Measurements from ENCODE around the gene JAK2. TPM values are rescaled to one million over a fixed set of nuclear protein-coding genes. Genes with fewer than 3 reads are reported as not detected.

JAK2 gene
- total RNA-seq, 1 donor: 21.0 TPM

DNA sequence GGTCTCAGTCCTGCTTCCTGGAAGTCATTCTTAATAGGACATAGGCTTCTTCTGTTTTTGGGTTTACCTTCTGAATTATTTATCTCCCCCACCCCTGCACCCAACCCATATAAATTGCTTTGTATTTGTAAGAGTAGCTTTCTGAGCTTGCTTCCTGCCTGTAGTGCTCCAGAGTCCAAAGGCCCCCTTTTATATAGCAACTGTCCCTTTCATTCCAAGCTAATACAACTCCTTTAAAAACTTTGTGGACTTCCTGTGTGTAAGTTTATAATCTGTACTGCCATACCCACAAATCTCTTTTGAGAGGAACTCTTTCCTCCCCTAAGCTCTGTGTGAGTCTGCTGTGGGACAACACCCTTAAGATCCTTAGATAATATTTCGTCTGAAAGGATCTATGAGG is 7.8 kb downstream of the JAK2 start:
- Histone ChIP-seq H3K79me2 (ENCODE audit: insufficient read depth, low read length) (peaks cover 70% of the 10 kb centered on the region), H3K4me1 (ENCODE audit: insufficient read depth, low read length) (peaks cover 14% of the 10 kb centered on the region)

DNA sequence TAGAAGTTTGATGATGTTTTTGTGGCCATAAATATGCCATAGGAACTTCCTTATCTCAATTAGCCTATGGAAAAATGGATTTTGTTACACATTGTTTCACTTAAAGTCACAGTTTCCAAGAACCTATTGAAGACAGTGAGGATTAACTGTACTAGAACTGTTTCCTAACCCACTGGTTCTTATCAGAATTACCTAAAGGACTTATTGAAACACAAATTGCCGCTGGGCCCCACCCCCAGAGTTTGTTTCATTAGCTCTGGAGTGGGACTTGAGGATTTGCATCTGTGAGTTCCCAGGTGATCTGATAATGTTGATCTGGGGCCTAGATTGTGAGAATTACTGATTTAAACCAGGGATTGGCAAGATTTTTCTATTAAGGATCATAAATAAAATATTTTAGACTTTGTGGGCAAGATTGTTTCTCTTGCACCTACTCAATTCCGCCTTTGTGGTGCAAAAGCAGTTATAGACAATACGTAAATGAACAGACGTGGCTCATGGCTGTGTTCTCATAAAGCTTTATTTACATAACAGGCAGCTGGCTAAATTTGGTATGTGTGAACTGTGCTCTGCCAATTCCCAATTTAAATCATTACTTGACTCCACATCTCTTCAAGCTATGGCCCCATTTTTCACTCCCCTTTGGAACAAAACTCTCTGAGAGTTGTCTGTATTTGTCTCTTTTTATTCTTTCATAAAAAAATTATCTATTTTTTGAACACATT is 9.3 kb downstream of the JAK2 start:
- Histone ChIP-seq H3K4me3 (ENCODE audit: insufficient read depth, low read length) (no peak overlapping the region), H3K9me3 (ENCODE audit: low read depth, low read length) (no peaks in the 10 kb centered on the region), H3K36me3 (ENCODE audit: insufficient read depth, low read length) (peaks cover 20% of the 10 kb centered on the region), H2AFZ (ENCODE audit: low read length) (no peak overlapping the region), H3K4me1 (ENCODE audit: insufficient read depth, low read length) (peaks cover 5% of the 10 kb centered on the region), H3K79me2 (ENCODE audit: insufficient read depth, low read length) (peaks cover 59% of the 10 kb centered on the region), H3K27me3 (ENCODE audit: insufficient read depth, low read length) (no peaks in the 10 kb centered on the region), H4K20me1 (ENCODE audit: insufficient read depth, low read length) (peaks cover 6% of the 10 kb centered on the region), H3K27ac (ENCODE audit: low read depth, low read length) (no peak overlapping the region), H3K4me2 (ENCODE audit: insufficient read depth, low read length) (no peak overlapping the region)
- DNase-seq (ENCODE audit: insufficient read length, low spot score, missing footprints): no peak
- TF ChIP-seq, protein P1, sequence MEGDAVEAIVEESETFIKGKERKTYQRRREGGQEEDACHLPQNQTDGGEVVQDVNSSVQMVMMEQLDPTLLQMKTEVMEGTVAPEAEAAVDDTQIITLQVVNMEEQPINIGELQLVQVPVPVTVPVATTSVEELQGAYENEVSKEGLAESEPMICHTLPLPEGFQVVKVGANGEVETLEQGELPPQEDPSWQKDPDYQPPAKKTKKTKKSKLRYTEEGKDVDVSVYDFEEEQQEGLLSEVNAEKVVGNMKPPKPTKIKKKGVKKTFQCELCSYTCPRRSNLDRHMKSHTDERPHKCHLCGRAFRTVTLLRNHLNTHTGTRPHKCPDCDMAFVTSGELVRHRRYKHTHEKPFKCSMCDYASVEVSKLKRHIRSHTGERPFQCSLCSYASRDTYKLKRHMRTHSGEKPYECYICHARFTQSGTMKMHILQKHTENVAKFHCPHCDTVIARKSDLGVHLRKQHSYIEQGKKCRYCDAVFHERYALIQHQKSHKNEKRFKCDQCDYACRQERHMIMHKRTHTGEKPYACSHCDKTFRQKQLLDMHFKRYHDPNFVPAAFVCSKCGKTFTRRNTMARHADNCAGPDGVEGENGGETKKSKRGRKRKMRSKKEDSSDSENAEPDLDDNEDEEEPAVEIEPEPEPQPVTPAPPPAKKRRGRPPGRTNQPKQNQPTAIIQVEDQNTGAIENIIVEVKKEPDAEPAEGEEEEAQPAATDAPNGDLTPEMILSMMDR (IDR thresholded peaks at IDR 0.05; ENCODE audit: extremely low read depth, low read depth, low read length): no peak

More for the DNA sequence above, 7.8 kb downstream of the JAK2 start:
- H2AFZ ChIP-seq (ENCODE audit: low read length): no peak overlapping the region
- peaks cover 20% of the 10 kb centered on the region for H3K36me3 ChIP-seq (ENCODE audit: insufficient read depth, low read length)
- no peak overlapping the region for H3K4me3 ChIP-seq (ENCODE audit: insufficient read depth, low read length)
- no peak overlapping the region for H3K27ac ChIP-seq (ENCODE audit: low read depth, low read length)
- TF ChIP-seq, protein P1 (IDR thresholded peaks at IDR 0.05; ENCODE audit: extremely low read depth, low read depth, low read length): no peak
- peaks cover 6% of the 10 kb centered on the region for H4K20me1 ChIP-seq (ENCODE audit: insufficient read depth, low read length)
- no peaks in the 10 kb centered on the region for H3K27me3 ChIP-seq (ENCODE audit: insufficient read depth, low read length)
- DNase-seq (ENCODE audit: insufficient read length, low spot score, missing footprints): no peak
- no peaks in the 10 kb centered on the region for H3K9me3 ChIP-seq (ENCODE audit: low read depth, low read length)
- no peak overlapping the region for H3K4me2 ChIP-seq (ENCODE audit: insufficient read depth, low read length)

DNA sequence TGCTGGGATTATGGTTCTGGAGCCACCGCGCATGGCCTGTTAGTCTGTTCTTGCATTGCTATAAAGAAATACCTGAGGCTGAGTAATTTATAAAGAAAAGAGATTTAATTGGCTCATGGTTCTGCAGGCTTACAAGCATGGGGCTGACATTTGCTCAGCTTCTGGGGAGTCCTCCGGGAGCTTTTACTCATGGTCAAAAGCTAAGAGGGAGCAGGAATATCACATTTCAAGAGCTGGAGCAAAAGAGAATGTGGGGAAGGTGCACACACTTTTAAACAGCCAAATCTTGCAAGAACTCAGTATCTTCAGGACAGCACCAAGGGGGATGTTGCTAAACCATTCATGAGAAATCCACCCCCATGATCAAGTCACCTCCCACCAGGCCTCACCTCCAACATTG is 12.1 kb downstream of the JAK2 start:
- H4K20me1 ChIP-seq (ENCODE audit: insufficient read depth, low read length): peaks cover 6% of the 10 kb centered on the region
- H3K36me3 ChIP-seq (ENCODE audit: insufficient read depth, low read length): peaks cover 12% of the 10 kb centered on the region
- DNase-seq (ENCODE audit: insufficient read length, low spot score, missing footprints): peak; percentile 32
- TF ChIP-seq, protein P1 (IDR thresholded peaks at IDR 0.05; ENCODE audit: extremely low read depth, low read depth, low read length): no peak
- no peaks in the 10 kb centered on the region for H3K9me3 ChIP-seq (ENCODE audit: low read depth, low read length)
- H2AFZ ChIP-seq (ENCODE audit: low read length): no peak overlapping the region
- no peaks in the 10 kb centered on the region for H3K27me3 ChIP-seq (ENCODE audit: insufficient read depth, low read length)
- no peak overlapping the region for H3K27ac ChIP-seq (ENCODE audit: low read depth, low read length)
- H3K4me2 ChIP-seq (ENCODE audit: insufficient read depth, low read length): peak overlapping the region; percentile 29
- peaks cover 5% of the 10 kb centered on the region for H3K4me1 ChIP-seq (ENCODE audit: insufficient read depth, low read length)
- H3K4me3 ChIP-seq (ENCODE audit: insufficient read depth, low read length): no peak overlapping the region
- H3K79me2 ChIP-seq (ENCODE audit: insufficient read depth, low read length): peaks cover 50% of the 10 kb centered on the region

DNA sequence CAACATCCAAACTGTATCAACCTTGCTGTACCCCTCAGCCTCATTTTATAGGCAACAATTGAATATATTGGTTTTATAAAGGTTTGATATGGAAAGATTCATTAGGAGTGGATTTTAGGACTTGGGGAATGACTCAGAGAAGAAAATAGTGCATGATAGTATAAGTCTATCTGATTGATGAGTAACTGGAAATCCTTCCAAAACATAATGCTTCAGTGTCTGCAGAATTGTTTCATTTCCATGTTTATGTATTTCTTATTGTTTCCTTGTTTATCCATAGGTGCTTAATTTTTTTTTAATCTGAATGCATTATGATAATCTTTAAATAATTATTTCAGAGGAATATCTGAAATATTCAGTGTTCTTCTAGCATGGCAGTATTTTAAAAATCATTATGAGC is 12.6 kb downstream of the JAK2 start:
- no peak overlapping the region for H2AFZ ChIP-seq (ENCODE audit: low read length)
- H4K20me1 ChIP-seq (ENCODE audit: insufficient read depth, low read length): peaks cover 4% of the 10 kb centered on the region
- H3K36me3 ChIP-seq (ENCODE audit: insufficient read depth, low read length): peaks cover 8% of the 10 kb centered on the region
- peak overlapping the region; percentile 29 for H3K4me2 ChIP-seq (ENCODE audit: insufficient read depth, low read length)
- H3K27me3 ChIP-seq (ENCODE audit: insufficient read depth, low read length): no peaks in the 10 kb centered on the region
- peaks cover 46% of the 10 kb centered on the region for H3K79me2 ChIP-seq (ENCODE audit: insufficient read depth, low read length)
- no peak overlapping the region for H3K27ac ChIP-seq (ENCODE audit: low read depth, low read length)
- peak; percentile 79 for DNase-seq (ENCODE audit: insufficient read length, low spot score, missing footprints)
- no peak overlapping the region for H3K4me3 ChIP-seq (ENCODE audit: insufficient read depth, low read length)
- TF ChIP-seq, protein P1 (IDR thresholded peaks at IDR 0.05; ENCODE audit: extremely low read depth, low read depth, low read length): no peak
- peaks cover 7% of the 10 kb centered on the region for H3K4me1 ChIP-seq (ENCODE audit: insufficient read depth, low read length)
- no peaks in the 10 kb centered on the region for H3K9me3 ChIP-seq (ENCODE audit: low read depth, low read length)

Data from osteoblast (primary cell).